HCT116 (cell line): ENCODE data around the gene CATSPERB. TPM values are rescaled to one million over a fixed set of nuclear protein-coding genes. Genes with fewer than 3 reads are reported as not detected.

Experiments used
- ATAC-seq: fragments of 200-7000 bp; cut with Tn5 transposase; 2 replicates; pipeline ENCODE4 v1.9.1; 2020; ENCODE audit warnings: mild to moderate bottlenecking, moderate library complexity
- BruUV-seq: library from RNA; stranded (reverse); fragments of 400-500 nt; replicated peaks from 2 replicates; lab custom pipeline; 2021; lab: Mats Ljungman, UMichigan
- CTCF ChIA-PET: fragments of 300-600 bp; sonication (Branson Sonifier 250); formaldehyde crosslinking; loops from one replicate; lab custom pipeline; 2021; ENCODE audit warnings: antibody characterized with exemption; lab: Charles Lee
- POLR2A ChIA-PET: fragments of 300-600, 350-600 bp; sonication (Branson Sonifier 250); formaldehyde crosslinking; loops from one replicate; lab custom pipeline; 2021; ENCODE audit warnings: antibody characterized with exemption; lab: Charles Lee
- RAD21 ChIA-PET, 2 experiments: fragments of 300-600 bp; sonication (Branson Sonifier 250); formaldehyde crosslinking; loops; one replicate each; lab custom pipeline; 2023; ENCODE audit warnings: low total read pairs in 2 of 2; ENCODE audit not compliant: uncharacterized antibody in 2 of 2, unreplicated experiment in 2 of 2, low non-redundant PET in 1 of 2; lab: Charles Lee
- DNase-seq: peaks from one replicate; pipeline ENCODE4 v3.0.0-alpha.2; 2010; ENCODE audit warnings: low read depth, low spot score
- H2AFZ ChIP-seq: fragments of 200-600 bp; shearing (Covaris generic), sonication (generic); 2 replicates; pipeline ENCODE4 v1.6.1; 2017; ENCODE audit warnings: low read depth, mixed run types, mixed read lengths, antibody characterized with exemption, low read length; ENCODE audit not compliant: poor library complexity, severe bottlenecking
- H3K27ac ChIP-seq: 2 replicates; pipeline ENCODE4 v1.5.1; 2012; ENCODE audit warnings: low read depth, low read length
- H3K27me3 ChIP-seq: fragments of 200-600 bp; sonication (generic); 2 replicates; pipeline ENCODE4 v1.6.1; 2016; ENCODE audit warnings: mixed run types, low read length, mixed read lengths; ENCODE audit not compliant: insufficient read depth
- H3K36me3 ChIP-seq, 2 experiments: fragments of 200-500 bp in 1 of 2; fragments of 200-600 bp in 1 of 2; sonication (Bioruptor generic) in 1 of 2; sonication (generic) in 1 of 2; 2 replicates each; pipeline versions ENCODE4 v1.5.1 to v1.6.1; 2014 to 2016; ENCODE audit warnings: low read length in 2 of 2, inconsistent platforms in 1 of 2, mixed read lengths in 1 of 2, mixed run types in 1 of 2; ENCODE audit not compliant: insufficient read depth in 2 of 2, control insufficient read depth in 1 of 2
- H3K4me1 ChIP-seq, 2 experiments: fragments of 200-600 bp in 1 of 2; sonication (generic) in 1 of 2; 2 replicates each; pipeline versions ENCODE4 v1.5.1 to v1.6.1; 2012 to 2017; ENCODE audit warnings: low read length in 2 of 2, inconsistent platforms in 1 of 2, mild to moderate bottlenecking in 1 of 2, mixed read lengths in 1 of 2, mixed run types in 1 of 2, moderate library complexity in 1 of 2; ENCODE audit not compliant: insufficient read depth in 2 of 2, control insufficient read depth in 1 of 2
- H3K4me2 ChIP-seq: fragments of 200-600 bp; sonication (generic); 2 replicates; pipeline ENCODE4 v1.6.1; 2017; ENCODE audit warnings: mixed run types, low read length, mixed read lengths
- H3K4me3 ChIP-seq, 2 experiments: fragments of 200-600 bp in 1 of 2; sonication (generic) in 1 of 2; replicated peaks in 1 of 2; 2 replicates each; pipeline ENCODE4 v1.5.1; 2011 to 2016; ENCODE audit warnings: low read length in 2 of 2, control low read depth in 1 of 2, low read depth in 1 of 2, mild to moderate bottlenecking in 1 of 2, mixed read lengths in 1 of 2, mixed run types in 1 of 2
- H3K79me2 ChIP-seq: fragments of 200-600 bp; sonication (generic); 2 replicates; pipeline ENCODE4 v1.6.1; 2017; ENCODE audit warnings: mild to moderate bottlenecking, mixed run types, low read length, moderate library complexity, mixed read lengths; ENCODE audit not compliant: insufficient read depth
- H3K9ac ChIP-seq: fragments of 200-600 bp; sonication (generic); 2 replicates; pipeline ENCODE4 v1.6.1; 2016; ENCODE audit warnings: low read length, mixed read lengths
- H3K9me2 ChIP-seq: fragments of 200-600 bp; sonication (generic), shearing (Covaris generic); 2 replicates; pipeline ENCODE4 v1.6.1; 2017; ENCODE audit warnings: mixed run types, mild to moderate bottlenecking, moderate library complexity; ENCODE audit not compliant: insufficient read depth
- H3K9me3 ChIP-seq, 2 experiments: fragments of 200-500 bp in 1 of 2; fragments of 200-600 bp in 1 of 2; sonication (Bioruptor generic) in 1 of 2; sonication (generic) in 1 of 2; 2 replicates each; pipeline ENCODE4 v1.6.1; 2014 to 2017; ENCODE audit warnings: low read length in 2 of 2, mixed read lengths in 2 of 2, inconsistent platforms in 1 of 2, low read depth in 1 of 2, mild to moderate bottlenecking in 1 of 2, mixed run types in 1 of 2, moderate library complexity in 1 of 2; ENCODE audit not compliant: control insufficient read depth in 1 of 2, insufficient read depth in 1 of 2
- H4K20me1 ChIP-seq: fragments of 200-600 bp; sonication (generic), shearing (Covaris generic); 2 replicates; pipeline ENCODE4 v1.6.1; 2017; ENCODE audit warnings: mixed run types, mild to moderate bottlenecking, moderate library complexity; ENCODE audit not compliant: insufficient read depth
- CBX3 ChIP-seq: IDR thresholded peaks from 2 replicates; pipeline ENCODE4 v1.6.1; 2012; ENCODE audit warnings: low read depth
- CTCF ChIP-seq, 3 experiments: fragments of 200-600 bp in 1 of 3; sonication (generic) in 1 of 3; IDR thresholded peaks in 2 of 3; conservative IDR thresholded peaks in 1 of 3; 2 replicates each; pipeline ENCODE4 v1.5.1; 2012 to 2017; ENCODE audit warnings: low read depth in 2 of 3, low read length in 2 of 3, antibody characterized with exemption in 1 of 3, borderline replicate concordance in 1 of 3, control low read depth in 1 of 3, mild to moderate bottlenecking in 1 of 3, mixed read lengths in 1 of 3, mixed run types in 1 of 3, moderate library complexity in 1 of 3; ENCODE audit not compliant: insufficient read depth in 1 of 3
- ELF1 ChIP-seq: IDR thresholded peaks from 2 replicates; pipeline ENCODE4 v1.6.1; 2012; ENCODE audit warnings: low read depth, borderline replicate concordance
- EZH2 ChIP-seq: fragments of 200-600 bp; sonication (generic); IDR thresholded peaks from 2 replicates; pipeline ENCODE4 v1.6.1; 2017; ENCODE audit warnings: antibody characterized with exemption, mixed run types
- EZH2phosphoT487 ChIP-seq: fragments of 200-600 bp; IDR thresholded peaks from 2 replicates; pipeline ENCODE4 v1.6.1; 2018; ENCODE audit warnings: antibody characterized with exemption, borderline replicate concordance
- FOSL1 ChIP-seq: IDR thresholded peaks from 2 replicates; pipeline ENCODE4 v1.6.1; 2012; ENCODE audit warnings: low read depth
- JUND ChIP-seq: IDR thresholded peaks from 2 replicates; pipeline ENCODE4 v1.6.1; 2012
- MAX ChIP-seq: IDR thresholded peaks from 2 replicates; pipeline ENCODE4 v1.6.1; 2012
- POLR2A ChIP-seq: IDR thresholded peaks from 2 replicates; pipeline ENCODE4 v1.7.0; 2011; ENCODE audit warnings: borderline replicate concordance; ENCODE audit not compliant: insufficient read depth, insufficient read length; ENCODE audit errors: extremely low read depth
- POLR2AphosphoS5 ChIP-seq: IDR thresholded peaks from 2 replicates; pipeline ENCODE4 v1.6.1; 2011; ENCODE audit warnings: mild to moderate bottlenecking, low read depth, low read length, moderate library complexity
- SIN3A ChIP-seq: IDR thresholded peaks from 2 replicates; pipeline ENCODE4 v1.6.1; 2012; ENCODE audit warnings: low read depth
- SRF ChIP-seq: IDR thresholded peaks from 2 replicates; pipeline ENCODE4 v1.6.1; 2012; ENCODE audit warnings: low read depth
- YY1 ChIP-seq: IDR thresholded peaks from 2 replicates; pipeline ENCODE4 v1.6.1; 2011; ENCODE audit warnings: low read length, low read depth, moderate library complexity, mild to moderate bottlenecking; ENCODE audit not compliant: insufficient replicate concordance; ENCODE audit errors: extremely low read depth
- ZBTB33 ChIP-seq: IDR thresholded peaks from 2 replicates; pipeline ENCODE4 v1.6.1; 2011; ENCODE audit warnings: mild to moderate bottlenecking, low read length, moderate library complexity; ENCODE audit not compliant: insufficient replicate concordance; ENCODE audit errors: extremely low read depth
- ZNF274 ChIP-seq: fragments of 200-500 bp; sonication (Bioruptor generic); IDR thresholded peaks from 2 replicates; pipeline ENCODE4 v1.6.1; 2014; ENCODE audit warnings: mild to moderate bottlenecking, low read depth, low read length, inconsistent platforms
- intact Hi-C: fragments of 100-400 bp; cut with micrococcal nuclease; formaldehyde crosslinking; loops from 2 replicates; pipeline ENCODE4 v1.10.0; 2022
- total RNA-seq: library from RNA; stranded (reverse); gene quantifications from one replicate; pipeline ENCODE4 v1.2.1, GENCODE V29; 2021; ENCODE audit not compliant: unreplicated experiment

The CATSPERB gene
- total RNA-seq, 1 experiment from 2014 or later = 0.74 TPM

GRCh38 chr14:91719839-91720238 is 12.0 kb downstream of the CATSPERB start:
- no peak for TF ChIP-seq FOSL1
- TF ChIP-seq SRF = no peak
- TF ChIP-seq JUND = no peak
- no peak for TF ChIP-seq EZH2
- no peak for TF ChIP-seq ZBTB33
- TF ChIP-seq POLR2AphosphoS5 = no peak
- no peak for TF ChIP-seq EZH2phosphoT487
- TF ChIP-seq ELF1 = no peak
- no peak for TF ChIP-seq MAX
- no peak for TF ChIP-seq CBX3
- no peak for TF ChIP-seq CTCF (IDR thresholded peaks at IDR 0.05 in 2 of 3, conservative IDR thresholded peaks at IDR 0.05 in 1 of 3; ENCODE audit: borderline replicate concordance in 1 of 3, insufficient read depth in 1 of 3, low read depth in 2 of 3, low read length in 2 of 3)
- no peak for TF ChIP-seq YY1
- no peak for TF ChIP-seq ZNF274
- TF ChIP-seq SIN3A = no peak
- no peak for TF ChIP-seq POLR2A
- Histone ChIP-seq H3K9me2 (no peaks in the 10 kb centered on the region), H3K79me2 (no peaks in the 10 kb centered on the region), H3K4me1 (no peaks in the 10 kb centered on the region), H2AFZ (no peak overlapping the region), H3K27me3 (no peaks in the 10 kb centered on the region), H3K36me3 (no peaks in the 10 kb centered on the region), H3K4me2 (no peak overlapping the region), H3K9ac (no peak overlapping the region), H3K4me3 (no peak overlapping the region), H4K20me1 (no peaks in the 10 kb centered on the region), H3K9me3 (no peaks in the 10 kb centered on the region), H3K27ac (no peak overlapping the region)
- no TSS peak for BruUV-seq
- POLR2A ChIA-PET = no interaction called here
- intact Hi-C loops = no loop called here
- RAD21 ChIA-PET = no interaction called here
- CTCF ChIA-PET = no interaction called here
- DNase-seq (no peak), ATAC-seq (no peak)
